Right cardiac atrium (tissue), 5 donors: ENCODE data around the gene SH3PXD2A. TPM values are rescaled to one million over a fixed set of nuclear protein-coding genes. Genes with fewer than 3 reads are reported as not detected.

Source experiments
- ATAC-seq, 2 donors: fragments of 200-7000 bp; cut with Tn5 transposase; one replicate each; pipeline versions ENCODE4 v1.8.0 to v1.9.1; 2020; ENCODE audit warnings: moderate library complexity in 2 of 2, mild to moderate bottlenecking in 1 of 2
- DNase-seq, 3 donors: peaks; one replicate each; pipeline ENCODE4 v3.0.0-alpha.2; 2020
- H3K27ac ChIP-seq: one replicate; pipeline ENCODE4 v1.5.1; 2013; ENCODE audit warnings: mild to moderate bottlenecking, low read length, control low read depth, moderate library complexity
- H3K27me3 ChIP-seq: one replicate; pipeline ENCODE4 v1.6.1; 2013; ENCODE audit not compliant: control insufficient read depth, insufficient read depth
- H3K4me1 ChIP-seq: one replicate; pipeline ENCODE4 v1.6.1; 2013; ENCODE audit warnings: low read length; ENCODE audit not compliant: control insufficient read depth, insufficient read depth
- H3K4me3 ChIP-seq: one replicate; pipeline ENCODE4 v1.5.1; 2013; ENCODE audit warnings: low read length, control low read depth
- H3K9me3 ChIP-seq: one replicate; pipeline ENCODE4 v1.6.1; 2013; ENCODE audit warnings: low read length; ENCODE audit not compliant: control insufficient read depth
- WGBS: extraction: QIAGEN DNeasy Blood & Tissue Kit; methylation state at CpG from one replicate; pipeline ENCODE4 v1.1.7; 2013; 5-methylcytosine and 5-hydroxymethylcytosine counted together
- intact Hi-C, 4 donors: fragments of 100-400 bp; cut with DNase I; formaldehyde crosslinking; loops; one replicate each; pipeline versions ENCODE4 v1.11.0 to v1.14.0; 2022 to 2023
- polyA plus RNA-seq: library from polyadenylated mRNA; stranded (reverse); fragments of 200-250 nt; gene quantifications from one replicate; pipeline ENCODE4 v1.2.3, GENCODE V29; 2013
- total RNA-seq, 4 donors: library from RNA; stranded (reverse); fragmentation: NEBNext Ultra II Directional; extraction: Animal tissue kit (Norgen Biotek cat#: 25700); gene quantifications; one replicate each; pipeline ENCODE4 v1.2.1, GENCODE V29; 2021
- donor health status: healthy with polysubstance abuse.
- donor health status: DM: no; HTN: yes; CAD: no.
- donor health status: DM: no; HTN: no; CAD: no.
- donor health status: DM: no; HTN: yes; CAD: no; lungs with severe emphysema.
- donor health status: DM: yes; HTN: yes; CAD: no.

Gene SH3PXD2A
- total and polyA plus RNA-seq, 5 donors, result 13.5 to 31.7 (median 30.9) TPM

DNA sequence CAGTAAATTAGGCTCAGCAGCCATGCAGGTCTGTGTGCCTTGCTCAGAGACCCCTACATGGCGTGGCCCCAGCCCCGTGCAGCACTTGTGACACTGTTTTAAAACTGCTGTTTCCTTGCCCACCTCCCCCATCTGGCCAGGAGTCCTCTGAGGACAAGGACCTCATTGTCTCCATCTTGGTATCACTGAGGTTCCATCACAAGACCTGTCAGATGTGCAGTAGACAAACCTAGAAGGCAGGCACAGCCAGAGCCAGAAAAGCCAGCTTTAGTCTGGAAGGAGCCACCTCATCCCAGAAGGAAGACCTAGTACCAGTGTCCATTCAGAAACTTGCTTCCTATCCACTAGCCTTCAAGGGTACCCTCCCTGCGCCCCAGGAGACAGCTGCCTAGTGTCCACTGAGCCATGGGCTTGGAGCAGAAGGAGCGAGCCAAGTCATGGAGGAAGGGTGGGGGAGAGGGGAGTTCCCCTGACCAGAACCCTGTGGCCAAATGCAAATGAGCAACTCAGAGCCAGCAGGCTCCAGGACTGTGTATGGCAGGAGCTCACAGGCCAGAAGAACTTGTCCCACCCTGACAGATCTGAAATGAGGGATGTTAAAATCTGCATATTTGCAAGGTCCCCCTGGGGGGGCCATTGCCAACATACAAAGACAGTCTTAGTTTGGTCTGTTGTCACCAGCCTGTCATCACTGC lies 176.1 kb downstream of the SH3PXD2A start:
- H3K9me3 ChIP-seq, result no peaks in the 10 kb centered on the region
- ATAC-seq, result peak in 1 of 2 donors; percentile 22
- DNase-seq, result peak in 1 of 3 donors; percentile 39
- no peaks in the 10 kb centered on the region for H3K4me1 ChIP-seq
- no peaks in the 10 kb centered on the region for H3K27me3 ChIP-seq
- no peak overlapping the region for H3K27ac ChIP-seq
- H3K4me3 ChIP-seq, result no peak overlapping the region
- intact Hi-C loops, result no loop called here
- 81% methylated on average over 4 of the region's 4 CpGs for WGBS

- no peaks in the 10 kb centered on the region for H3K9me3 ChIP-seq
- no peak overlapping the region for H3K4me3 ChIP-seq
- H3K4me1 ChIP-seq, result no peaks in the 10 kb centered on the region
- ATAC-seq (peak; percentile 81 to 82), DNase-seq (peak; percentile 86 to 92 (median 92))
- H3K27me3 ChIP-seq, result no peaks in the 10 kb centered on the region
- 22% methylated on average over 12 of the region's 12 CpGs for WGBS
- intact Hi-C loops, result no loop called here
- peak overlapping the region; percentile 43 for H3K27ac ChIP-seq
Measured at GRCh38 chr10:103678178-103678526, 177.2 kb downstream of the SH3PXD2A start.

GRCh38 chr10:103677486-103678177 lies 177.7 kb downstream of the SH3PXD2A start:
- Histone ChIP-seq H3K4me3 (no peak overlapping the region), H3K4me1 (no peaks in the 10 kb centered on the region), H3K9me3 (no peaks in the 10 kb centered on the region), H3K27ac (peak overlapping the region; percentile 43), H3K27me3 (no peaks in the 10 kb centered on the region)
- ATAC-seq, result peak in 1 of 2 donors; percentile 3
- no peak for DNase-seq
- WGBS, result 44% methylated on average over 13 of the region's 13 CpGs
- intact Hi-C loops, result no loop called here

DNA sequence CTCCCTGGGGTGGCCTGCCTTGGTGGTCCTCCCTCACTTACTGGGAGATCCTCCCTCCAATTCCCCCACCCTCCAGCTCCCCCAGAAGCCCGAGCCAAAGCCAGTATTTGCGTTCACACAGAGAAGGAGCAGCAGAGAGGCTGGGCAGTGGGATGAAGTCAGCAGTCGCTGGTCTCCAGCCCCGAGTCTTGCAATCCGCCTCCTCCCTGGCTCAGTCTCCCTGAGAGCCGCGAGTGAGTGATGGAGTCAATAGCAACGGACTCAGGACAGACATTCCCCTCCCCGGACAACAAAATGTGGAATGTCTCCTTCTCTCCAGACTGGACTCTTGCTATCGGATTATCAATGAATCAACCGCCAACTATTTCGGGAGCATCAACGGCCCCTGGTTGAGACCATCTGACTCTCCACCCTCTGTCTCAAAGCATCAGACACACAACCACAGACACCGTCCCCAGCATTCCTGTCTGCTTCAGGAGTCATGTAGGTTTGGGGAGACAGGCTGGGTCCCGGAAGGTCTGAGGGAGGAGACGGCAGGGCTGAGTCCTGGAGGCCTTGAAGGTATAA lies 178.4 kb downstream of the SH3PXD2A start:
- DNase-seq, result peak; percentile 80 to 84 (median 82)
- intact Hi-C loops, result no loop called here
- ATAC-seq, result peak; percentile 66 to 79

GRCh38 chr10:103676058-103676785 lies 179.2 kb downstream of the SH3PXD2A start:
- H3K4me1 ChIP-seq, result no peaks in the 10 kb centered on the region
- peak overlapping the region; percentile 48 for H3K27ac ChIP-seq
- intact Hi-C loops, result no loop called here
- no peak overlapping the region for H3K4me3 ChIP-seq
- DNase-seq, result peak in 2 of 3 donors; percentile 67 to 71
- no peaks in the 10 kb centered on the region for H3K9me3 ChIP-seq
- peak; percentile 15 to 19 for ATAC-seq
- H3K27me3 ChIP-seq, result no peaks in the 10 kb centered on the region
- 71% methylated on average over 7 of the region's 7 CpGs for WGBS

More for the DNA sequence above, 178.4 kb downstream of the SH3PXD2A start:
- Histone ChIP-seq H3K4me3 (no peak overlapping the region), H3K4me1 (no peaks in the 10 kb centered on the region), H3K27me3 (no peaks in the 10 kb centered on the region), H3K27ac (peak overlapping the region; percentile 39), H3K9me3 (no peaks in the 10 kb centered on the region)
- WGBS, result 60% methylated on average over 16 of the region's 16 CpGs

GRCh38 chr10:103673606-103674005 lies 181.8 kb downstream of the SH3PXD2A start:
- ATAC-seq (no peak), DNase-seq (peak in 1 of 3 donors; percentile 55)
- H3K4me3 ChIP-seq, result no peak overlapping the region
- no peaks in the 10 kb centered on the region for H3K9me3 ChIP-seq
- no peaks in the 10 kb centered on the region for H3K27me3 ChIP-seq
- 61% methylated on average over 3 of the region's 3 CpGs for WGBS
- H3K4me1 ChIP-seq, result peaks cover 4% of the 10 kb centered on the region
- H3K27ac ChIP-seq, result no peak overlapping the region
- intact Hi-C loops, result no loop called here

- Histone ChIP-seq H3K27ac (no peak overlapping the region), H3K4me1 (peaks cover 12% of the 10 kb centered on the region), H3K4me3 (no peak overlapping the region), H3K27me3 (no peaks in the 10 kb centered on the region), H3K9me3 (no peaks in the 10 kb centered on the region)
- ATAC-seq, result no peak
- 69% methylated on average over 7 of the region's 7 CpGs for WGBS
- intact Hi-C loops, result no loop called here
- no peak for DNase-seq
Measured at GRCh38 chr10:103672345-103672744, 183.0 kb downstream of the SH3PXD2A start.

DNA sequence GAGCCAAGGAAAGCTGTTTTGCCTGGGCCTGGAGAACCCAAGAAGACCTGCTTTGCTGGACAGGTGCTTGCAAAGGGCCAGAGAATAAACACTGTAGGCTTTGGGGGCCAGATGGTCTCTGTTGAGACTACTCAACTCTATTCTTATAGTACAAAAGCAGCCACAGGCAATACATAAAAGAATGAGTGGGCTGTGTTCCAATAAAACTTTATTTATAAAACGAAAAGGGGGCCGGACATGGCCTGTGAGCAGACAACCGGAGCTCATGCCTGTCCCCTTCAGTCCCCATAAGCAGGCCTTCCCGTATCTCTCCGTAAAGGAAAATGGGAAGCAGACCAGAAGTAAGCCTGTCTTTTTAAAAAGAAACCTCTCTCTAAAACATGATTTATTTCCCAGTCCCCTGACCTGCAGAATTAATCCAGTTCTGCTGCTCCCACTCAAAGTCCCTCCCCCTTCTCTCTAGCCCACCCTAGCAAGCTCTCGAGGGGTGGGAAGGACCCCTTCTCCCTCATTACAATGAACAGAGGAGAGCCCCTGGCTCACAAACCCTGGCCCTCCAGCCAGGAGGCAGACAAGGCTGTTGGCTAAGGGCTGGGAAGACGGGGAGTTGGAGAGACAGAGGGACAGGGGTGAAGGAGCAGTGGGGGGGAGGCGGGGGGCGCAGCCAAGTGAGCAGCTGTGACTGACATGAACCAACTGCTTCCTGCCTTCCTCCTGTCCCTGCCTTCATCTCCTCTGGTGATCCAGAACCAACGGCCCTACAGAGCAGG lies 184.1 kb downstream of the SH3PXD2A start:
- H3K9me3 ChIP-seq, result no peaks in the 10 kb centered on the region
- no peak overlapping the region for H3K4me3 ChIP-seq
- H3K27me3 ChIP-seq, result no peaks in the 10 kb centered on the region
- intact Hi-C loops, result no loop called here
- H3K27ac ChIP-seq, result no peak overlapping the region
- DNase-seq (peak in 2 of 3 donors; percentile 45 to 69), ATAC-seq (no peak)
- H3K4me1 ChIP-seq, result peaks cover 12% of the 10 kb centered on the region
- WGBS, result 70% methylated on average over 10 of the region's 10 CpGs

DNA sequence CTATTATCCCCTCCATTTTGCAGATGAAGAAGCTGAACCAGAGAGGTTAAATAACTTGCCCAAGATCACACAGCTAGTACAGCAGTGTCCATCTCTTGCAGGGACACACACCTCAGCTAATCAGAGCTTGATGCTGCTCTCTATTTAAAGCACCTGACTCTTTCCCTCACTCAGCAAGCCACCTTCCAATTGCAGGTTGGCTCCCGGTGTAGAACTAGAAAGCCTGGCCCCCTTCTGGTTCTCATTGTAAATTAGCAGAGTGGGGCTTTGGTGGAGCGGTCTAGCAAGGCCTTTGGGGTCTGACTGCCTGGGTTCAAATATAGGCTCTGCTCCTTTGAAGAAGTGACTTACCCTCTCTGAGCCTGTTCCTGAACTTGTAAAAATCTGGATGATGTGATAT lies 185.4 kb downstream of the SH3PXD2A start:
- Histone ChIP-seq H3K4me1 (peaks cover 12% of the 10 kb centered on the region), H3K4me3 (no peak overlapping the region), H3K27ac (no peak overlapping the region), H3K9me3 (no peaks in the 10 kb centered on the region), H3K27me3 (no peaks in the 10 kb centered on the region)
- WGBS, result 84% methylated on average over 2 of the region's 2 CpGs
- no peak for ATAC-seq
- DNase-seq, result no peak
- intact Hi-C loops, result no loop called here

- Histone ChIP-seq H3K9me3 (no peaks in the 10 kb centered on the region), H3K27ac (peak overlapping the region; percentile 38), H3K4me3 (no peak overlapping the region), H3K4me1 (peaks cover 12% of the 10 kb centered on the region), H3K27me3 (no peaks in the 10 kb centered on the region)
- 71% methylated on average over 6 of the region's 6 CpGs for WGBS
- intact Hi-C loops, result no loop called here
- ATAC-seq (no peak), DNase-seq (peak in 1 of 3 donors; percentile 46)
Measured at GRCh38 chr10:103669243-103669929, 186.0 kb downstream of the SH3PXD2A start.
